ENCODE results near the gene TAS1R1. TPM values are rescaled to one million over a fixed set of nuclear protein-coding genes. Genes with fewer than 3 reads are reported as not detected.

Gene TAS1R1
- total and polyA plus RNA-seq, 10 of the 15 experiments (the other 5 are each of a cell fraction or from before 2014, with no cell fraction given) = 0.03 to 0.06 (median 0.04) TPM; not detected in 7

DNA sequence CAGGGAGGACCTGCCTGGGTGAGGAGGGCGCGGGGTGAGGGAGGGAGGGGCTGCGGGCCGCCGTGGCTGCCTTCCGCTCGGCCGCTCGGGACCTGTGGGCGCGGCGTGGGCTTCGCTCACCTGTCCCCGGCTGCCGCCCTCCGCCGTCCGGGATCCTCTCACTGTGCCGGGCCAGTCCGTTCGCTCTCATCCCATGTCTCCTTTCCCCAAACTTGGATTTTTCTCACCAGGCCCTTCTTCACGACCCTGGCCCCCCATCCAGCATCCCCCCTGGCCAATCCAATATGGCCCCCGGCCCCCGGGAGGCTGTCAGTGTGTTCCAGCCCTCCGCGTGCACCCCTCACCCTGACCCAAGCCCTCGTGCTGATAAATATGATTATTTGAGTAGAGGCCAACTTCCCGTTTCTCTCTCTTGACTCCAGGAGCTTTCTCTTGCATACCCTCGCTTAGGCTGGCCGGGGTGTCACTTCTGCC, 25.0 kb downstream of the TAS1R1 start:
- H3K4me3 ChIP-seq = peak overlapping the region; percentile 89
- H3K4me1 ChIP-seq (ENCODE audit: control insufficient read depth, insufficient read depth, low read length) = peaks cover 13% of the 10 kb centered on the region
- DNase-seq (ENCODE audit: low read depth, low spot score) = no peak
- WGBS (ENCODE audit: insufficient coverage, insufficient replicate concordance, low lambda C conversion rate, missing lambda C conversion rate) = under 1% methylated on average over 17 of the region's 30 CpGs
- no peaks in the 10 kb centered on the region for H4K20me1 ChIP-seq (ENCODE audit: control insufficient read depth, insufficient read depth)
- H3K27ac ChIP-seq (ENCODE audit: control insufficient read depth, insufficient read depth) = peak overlapping the region; percentile 68
- POLR2A ChIA-PET = interaction anchor here (0.6 to 3.9 kb wide), 8 partner anchors 19 to 231 kb away, joined by 3 to 22 read pairs (median 4); partner anchors contain the start of genes KLHL21 and NOL9
- peak overlapping the region; percentile 70 for H2AFZ ChIP-seq (ENCODE audit: control insufficient read depth, low read depth, low read length)
- H3K9ac ChIP-seq (ENCODE audit: control insufficient read depth, insufficient read depth, low read length) = peak overlapping the region; percentile 85
- peak overlapping the region; percentile 70 for H3K4me2 ChIP-seq (ENCODE audit: control insufficient read depth, insufficient read depth)
- SMC1A ChIA-PET (ENCODE audit: uncharacterized antibody, unreplicated experiment) = interaction anchor here (1.0 to 2.0 kb wide), 6 partner anchors 9 to 89 kb away, joined by 3 to 7 read pairs (median 4); no protein-coding TSS in a partner anchor
- FAIRE-seq = no peak
- BruUV-seq (replicated peaks) = TSS peak; percentile 61
- no peaks in the 10 kb centered on the region for H3K27me3 ChIP-seq (replicated peaks in 1 of 2; ENCODE audit: control insufficient read depth in 2 of 2, insufficient read depth in 2 of 2, low read length in 1 of 2)
- intact Hi-C loops (cut with micrococcal nuclease; ENCODE audit: unreplicated experiment) (no loop called here), in situ Hi-C loops (cut with MboI) (no loop called here)
- peaks cover 21% of the 10 kb centered on the region for H3K79me2 ChIP-seq (ENCODE audit: control insufficient read depth, insufficient read depth, low read length)
- RAD21 ChIA-PET (ENCODE audit: unreplicated experiment) = interaction anchor here (0.7 to 4.7 kb wide), 5 partner anchors 21 to 67 kb away, joined by 3 to 38 read pairs (median 4); partner anchors contain the start of genes KLHL21, NOL9 and TAS1R1
- CTCF ChIA-PET = interaction anchor here (0.6 to 4.4 kb wide), 5 partner anchors 20 to 90 kb away, joined by 3 to 29 read pairs (median 5); partner anchors contain the start of genes NOL9, TAS1R1 and THAP3
- H3K36me3 ChIP-seq (ENCODE audit: control insufficient read depth in 2 of 2, insufficient read depth in 2 of 2, low read length in 1 of 2) = no peaks in the 10 kb centered on the region
- H3K9me3 ChIP-seq (replicated peaks; ENCODE audit: control insufficient read depth, insufficient read depth, low read length) = no peaks in the 10 kb centered on the region
- peak; percentile 58 for ATAC-seq
- no peak for TF ChIP-seq RUNX3 (IDR thresholded peaks at IDR 0.05; ENCODE audit: low read length)
- no peak for TF ChIP-seq ASH2L (IDR thresholded peaks at IDR 0.05; ENCODE audit: borderline replicate concordance, low read depth)
- no peak for TF ChIP-seq SP1 (IDR thresholded peaks at IDR 0.05; ENCODE audit: low read depth, low read length)
- TF ChIP-seq, protein P1, sequence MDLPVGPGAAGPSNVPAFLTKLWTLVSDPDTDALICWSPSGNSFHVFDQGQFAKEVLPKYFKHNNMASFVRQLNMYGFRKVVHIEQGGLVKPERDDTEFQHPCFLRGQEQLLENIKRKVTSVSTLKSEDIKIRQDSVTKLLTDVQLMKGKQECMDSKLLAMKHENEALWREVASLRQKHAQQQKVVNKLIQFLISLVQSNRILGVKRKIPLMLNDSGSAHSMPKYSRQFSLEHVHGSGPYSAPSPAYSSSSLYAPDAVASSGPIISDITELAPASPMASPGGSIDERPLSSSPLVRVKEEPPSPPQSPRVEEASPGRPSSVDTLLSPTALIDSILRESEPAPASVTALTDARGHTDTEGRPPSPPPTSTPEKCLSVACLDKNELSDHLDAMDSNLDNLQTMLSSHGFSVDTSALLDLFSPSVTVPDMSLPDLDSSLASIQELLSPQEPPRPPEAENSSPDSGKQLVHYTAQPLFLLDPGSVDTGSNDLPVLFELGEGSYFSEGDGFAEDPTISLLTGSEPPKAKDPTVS (IDR thresholded peaks at IDR 0.05; ENCODE audit: low read depth, low read length) = no peak
- TF ChIP-seq GATAD2B (conservative IDR thresholded peaks at IDR 0.05; ENCODE audit: low read depth) = 0 out of 2 replicates have a peak, but pooled peaks have one; percentile 10
- no peak for TF ChIP-seq TCF3 (IDR thresholded peaks at IDR 0.05; ENCODE audit: borderline replicate concordance, insufficient read depth, low read depth, low read length)
- no peak for TF ChIP-seq EED (IDR thresholded peaks at IDR 0.05; ENCODE audit: low read depth)
- peak; percentile 18; the same call in 1 of the 2 replicates for TF ChIP-seq LARP7 (IDR thresholded peaks at IDR 0.05)
- no peak for TF ChIP-seq RCOR1 (conservative IDR thresholded peaks at IDR 0.05; ENCODE audit: low read depth, low read length)
- no peak for TF ChIP-seq CREB1 (IDR thresholded peaks at IDR 0.05; ENCODE audit: low read depth)
- TF ChIP-seq, protein P2, sequence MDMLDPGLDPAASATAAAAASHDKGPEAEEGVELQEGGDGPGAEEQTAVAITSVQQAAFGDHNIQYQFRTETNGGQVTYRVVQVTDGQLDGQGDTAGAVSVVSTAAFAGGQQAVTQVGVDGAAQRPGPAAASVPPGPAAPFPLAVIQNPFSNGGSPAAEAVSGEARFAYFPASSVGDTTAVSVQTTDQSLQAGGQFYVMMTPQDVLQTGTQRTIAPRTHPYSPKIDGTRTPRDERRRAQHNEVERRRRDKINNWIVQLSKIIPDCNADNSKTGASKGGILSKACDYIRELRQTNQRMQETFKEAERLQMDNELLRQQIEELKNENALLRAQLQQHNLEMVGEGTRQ (IDR thresholded peaks at IDR 0.05; ENCODE audit: borderline replicate concordance, low read depth, low read length) = no peak
- TF ChIP-seq, protein P3, sequence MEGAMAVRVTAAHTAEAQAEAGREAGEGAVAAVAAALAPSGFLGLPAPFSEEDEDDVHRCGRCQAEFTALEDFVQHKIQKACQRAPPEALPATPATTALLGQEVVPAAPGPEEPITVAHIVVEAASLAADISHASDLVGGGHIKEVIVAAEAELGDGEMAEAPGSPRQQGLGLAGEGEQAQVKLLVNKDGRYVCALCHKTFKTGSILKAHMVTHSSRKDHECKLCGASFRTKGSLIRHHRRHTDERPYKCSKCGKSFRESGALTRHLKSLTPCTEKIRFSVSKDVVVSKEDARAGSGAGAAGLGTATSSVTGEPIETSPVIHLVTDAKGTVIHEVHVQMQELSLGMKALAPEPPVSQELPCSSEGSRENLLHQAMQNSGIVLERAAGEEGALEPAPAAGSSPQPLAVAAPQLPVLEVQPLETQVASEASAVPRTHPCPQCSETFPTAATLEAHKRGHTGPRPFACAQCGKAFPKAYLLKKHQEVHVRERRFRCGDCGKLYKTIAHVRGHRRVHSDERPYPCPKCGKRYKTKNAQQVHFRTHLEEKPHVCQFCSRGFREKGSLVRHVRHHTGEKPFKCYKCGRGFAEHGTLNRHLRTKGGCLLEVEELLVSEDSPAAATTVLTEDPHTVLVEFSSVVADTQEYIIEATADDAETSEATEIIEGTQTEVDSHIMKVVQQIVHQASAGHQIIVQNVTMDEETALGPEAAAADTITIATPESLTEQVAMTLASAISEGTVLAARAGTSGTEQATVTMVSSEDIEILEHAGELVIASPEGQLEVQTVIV (IDR thresholded peaks at IDR 0.05; ENCODE audit: borderline replicate concordance, partially characterized antibody) = no peak
- TF ChIP-seq, protein P4, sequence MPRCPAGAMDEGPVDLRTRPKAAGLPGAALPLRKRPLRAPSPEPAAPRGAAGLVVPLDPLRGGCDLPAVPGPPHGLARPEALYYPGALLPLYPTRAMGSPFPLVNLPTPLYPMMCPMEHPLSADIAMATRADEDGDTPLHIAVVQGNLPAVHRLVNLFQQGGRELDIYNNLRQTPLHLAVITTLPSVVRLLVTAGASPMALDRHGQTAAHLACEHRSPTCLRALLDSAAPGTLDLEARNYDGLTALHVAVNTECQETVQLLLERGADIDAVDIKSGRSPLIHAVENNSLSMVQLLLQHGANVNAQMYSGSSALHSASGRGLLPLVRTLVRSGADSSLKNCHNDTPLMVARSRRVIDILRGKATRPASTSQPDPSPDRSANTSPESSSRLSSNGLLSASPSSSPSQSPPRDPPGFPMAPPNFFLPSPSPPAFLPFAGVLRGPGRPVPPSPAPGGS (IDR thresholded peaks at IDR 0.05; ENCODE audit: borderline replicate concordance, insufficient read depth, low read depth, low read length, poor library complexity, severe bottlenecking) = no peak
- TF ChIP-seq, protein P5, sequence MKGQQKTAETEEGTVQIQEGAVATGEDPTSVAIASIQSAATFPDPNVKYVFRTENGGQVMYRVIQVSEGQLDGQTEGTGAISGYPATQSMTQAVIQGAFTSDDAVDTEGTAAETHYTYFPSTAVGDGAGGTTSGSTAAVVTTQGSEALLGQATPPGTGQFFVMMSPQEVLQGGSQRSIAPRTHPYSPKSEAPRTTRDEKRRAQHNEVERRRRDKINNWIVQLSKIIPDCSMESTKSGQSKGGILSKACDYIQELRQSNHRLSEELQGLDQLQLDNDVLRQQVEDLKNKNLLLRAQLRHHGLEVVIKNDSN (IDR thresholded peaks at IDR 0.05; ENCODE audit: borderline replicate concordance, extremely low read length, insufficient read depth, low read depth, low read length) = no peak
- TF ChIP-seq CHD2 (IDR thresholded peaks at IDR 0.05; ENCODE audit: borderline replicate concordance, low read depth, low read length) = no peak
- TF ChIP-seq PAX5 (IDR thresholded peaks at IDR 0.05; ENCODE audit: borderline replicate concordance, low read depth, low read length) = no peak

All from GM12878 (cell line).